Measurements from ENCODE around the gene DDX5. TPM values are rescaled to one million over a fixed set of nuclear protein-coding genes. Genes with fewer than 3 reads are reported as not detected.

DDX5 gene
- total RNA-seq, 1 donor = 302 TPM

- DNase-seq (ENCODE audit: low read depth) = no peak
- no peak overlapping the region for H3K4me3 ChIP-seq (ENCODE audit: low read depth, low read length)
- TF ChIP-seq, protein P1, sequence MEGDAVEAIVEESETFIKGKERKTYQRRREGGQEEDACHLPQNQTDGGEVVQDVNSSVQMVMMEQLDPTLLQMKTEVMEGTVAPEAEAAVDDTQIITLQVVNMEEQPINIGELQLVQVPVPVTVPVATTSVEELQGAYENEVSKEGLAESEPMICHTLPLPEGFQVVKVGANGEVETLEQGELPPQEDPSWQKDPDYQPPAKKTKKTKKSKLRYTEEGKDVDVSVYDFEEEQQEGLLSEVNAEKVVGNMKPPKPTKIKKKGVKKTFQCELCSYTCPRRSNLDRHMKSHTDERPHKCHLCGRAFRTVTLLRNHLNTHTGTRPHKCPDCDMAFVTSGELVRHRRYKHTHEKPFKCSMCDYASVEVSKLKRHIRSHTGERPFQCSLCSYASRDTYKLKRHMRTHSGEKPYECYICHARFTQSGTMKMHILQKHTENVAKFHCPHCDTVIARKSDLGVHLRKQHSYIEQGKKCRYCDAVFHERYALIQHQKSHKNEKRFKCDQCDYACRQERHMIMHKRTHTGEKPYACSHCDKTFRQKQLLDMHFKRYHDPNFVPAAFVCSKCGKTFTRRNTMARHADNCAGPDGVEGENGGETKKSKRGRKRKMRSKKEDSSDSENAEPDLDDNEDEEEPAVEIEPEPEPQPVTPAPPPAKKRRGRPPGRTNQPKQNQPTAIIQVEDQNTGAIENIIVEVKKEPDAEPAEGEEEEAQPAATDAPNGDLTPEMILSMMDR (IDR thresholded peaks at IDR 0.05; ENCODE audit: insufficient read depth, low read length) = no peak
Measured at GRCh38 chr17:64500862-64501765, 5.0 kb downstream of the DDX5 start.

DNA sequence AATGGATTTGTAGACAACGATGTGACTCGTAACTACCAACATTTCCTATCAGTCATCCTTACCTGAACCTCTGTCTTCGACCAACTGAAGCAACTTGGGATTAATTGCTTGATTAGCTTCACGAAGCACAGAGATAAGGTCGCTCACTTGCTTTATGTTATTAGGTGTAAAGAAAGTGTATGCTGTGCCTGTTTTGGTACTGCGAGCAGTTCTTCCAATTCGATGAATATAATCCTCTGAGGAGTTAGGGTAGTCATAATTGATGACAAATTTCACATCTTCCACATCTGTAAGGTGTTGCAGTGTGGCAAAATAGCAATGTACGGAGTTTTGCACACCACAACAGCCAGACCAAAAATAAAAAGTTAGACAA lies 5.6 kb downstream of the DDX5 start:
- TF ChIP-seq, protein P1 (IDR thresholded peaks at IDR 0.05; ENCODE audit: insufficient read depth, low read length) = no peak
- no peak overlapping the region for H3K4me3 ChIP-seq (ENCODE audit: low read depth, low read length)
- no peak for DNase-seq (ENCODE audit: low read depth)

- TF ChIP-seq, protein P1 (IDR thresholded peaks at IDR 0.05; ENCODE audit: insufficient read depth, low read length) = no peak
- DNase-seq (ENCODE audit: low read depth) = no peak
- H3K4me3 ChIP-seq (ENCODE audit: low read depth, low read length) = no peak overlapping the region
Measured at GRCh38 chr17:64499805-64500486, 6.1 kb downstream of the DDX5 start.

GRCh38 chr17:64498308-64499203 lies 7.5 kb downstream of the DDX5 start:
- no peak for DNase-seq (ENCODE audit: low read depth)

GRCh38 chr17:64497565-64498035 lies 8.5 kb downstream of the DDX5 start:
- DNase-seq (ENCODE audit: low read depth) = no peak
- H3K4me3 ChIP-seq (ENCODE audit: low read depth, low read length) = peak overlapping the region; percentile 88
- TF ChIP-seq, protein P1 (IDR thresholded peaks at IDR 0.05; ENCODE audit: insufficient read depth, low read length) = no peak

More at GRCh38 chr17:64498308-64499203, 7.5 kb downstream of the DDX5 start:
- TF ChIP-seq, protein P1 (IDR thresholded peaks at IDR 0.05; ENCODE audit: insufficient read depth, low read length) = no peak
- no peak overlapping the region for H3K4me3 ChIP-seq (ENCODE audit: low read depth, low read length)
